ENCODE data around the gene CLN5. TPM values are rescaled to one million over a fixed set of nuclear protein-coding genes. Genes with fewer than 3 reads are reported as not detected.

The CLN5 gene
- total and polyA plus RNA-seq, 2 of the 4 experiments (the other 2 are of a cell fraction), result 11.3 to 15.1 TPM

GRCh38 chr13:77053192-77053591 is 61.3 kb downstream of the CLN5 start:
- no peaks in the 10 kb centered on the region for H3K9me3 ChIP-seq (ENCODE audit: control insufficient read depth, insufficient read depth, low read length)
- no peak overlapping the region for H2BK20ac ChIP-seq (ENCODE audit: low read depth, low read length)
- no peak overlapping the region for H2BK5ac ChIP-seq (ENCODE audit: low read depth, low read length, poor library complexity, severe bottlenecking)
- in situ Hi-C loops (cut with MboI; ENCODE audit: low sequenced_read_pairs), result no loop called here
- ATAC-seq (ENCODE audit: low read depth), result no peak
- no peak overlapping the region for H2AK5ac ChIP-seq (ENCODE audit: low read depth, low read length)
- H3K9me1 ChIP-seq (ENCODE audit: insufficient read depth, low read length), result peaks cover 4% of the 10 kb centered on the region; the same call in 1 of the 2 replicates
- no peak overlapping the region for H3K18ac ChIP-seq (ENCODE audit: low read depth, low read length)
- no peak overlapping the region for H2AFZ ChIP-seq (replicated peaks; ENCODE audit: low read length, poor library complexity)
- no peak overlapping the region for H4K91ac ChIP-seq (ENCODE audit: insufficient read depth, low read depth, low read length)
- no peak overlapping the region for H3K4me3 ChIP-seq (ENCODE audit: insufficient read depth, low read depth, low read length)
- DNase-seq, result no peak
- POLR2A ChIA-PET (ENCODE audit: unreplicated experiment), result no interaction called here
- CTCF ChIA-PET, result no interaction called here
- no peak overlapping the region for H4K8ac ChIP-seq (ENCODE audit: low read depth in 2 of 2, low read length in 2 of 2)
- TF ChIP-seq RCOR1 (IDR thresholded peaks at IDR 0.05; ENCODE audit: insufficient replicate concordance, low read length) (no peak), NFE2L2 (IDR thresholded peaks at IDR 0.05; ENCODE audit: low read depth, low read length) (no peak), MAFK (IDR thresholded peaks at IDR 0.05; ENCODE audit: low read depth, low read length) (no peak), RAD21 (IDR thresholded peaks at IDR 0.05; ENCODE audit: low read length) (no peak), FOS (IDR thresholded peaks at IDR 0.05; ENCODE audit: low read depth, low read length) (no peak)
- dilution Hi-C loops (cut with HindIII; ENCODE audit: low sequenced_read_pairs, unreplicated experiment), result no loop called here
- H3K4ac ChIP-seq (ENCODE audit: low read depth, low read length), result no peak overlapping the region
- no peak overlapping the region for H2AK9ac ChIP-seq (replicated peaks; ENCODE audit: low read depth, low read length, poor library complexity)
- no peak overlapping the region for H3K14ac ChIP-seq (replicated peaks; ENCODE audit: low read depth, low read length)
- H3K36me3 ChIP-seq (ENCODE audit: control insufficient read depth, insufficient read depth, low read length), result peaks cover 30% of the 10 kb centered on the region
- H3K4me1 ChIP-seq (ENCODE audit: control insufficient read depth, insufficient read depth, low read length), result no peaks in the 10 kb centered on the region
- H3K27ac ChIP-seq (ENCODE audit: insufficient read depth, low read length), result no peak overlapping the region
- intact Hi-C loops (cut with micrococcal nuclease), result no loop called here
- no peak overlapping the region for H3K4me2 ChIP-seq (ENCODE audit: low read depth, low read length)
- H2BK15ac ChIP-seq (ENCODE audit: low read depth, low read length), result no peak overlapping the region
- H3K56ac ChIP-seq (ENCODE audit: extremely low read depth, insufficient read depth, low read length), result no peak overlapping the region
- no peak overlapping the region for H4K5ac ChIP-seq (ENCODE audit: low read depth, low read length)
- H3K23ac ChIP-seq (ENCODE audit: low read depth, low read length), result no peak overlapping the region
- no peaks in the 10 kb centered on the region for H3K27me3 ChIP-seq (ENCODE audit: control insufficient read depth, insufficient read depth, low read length)
- H4K20me1 ChIP-seq (ENCODE audit: insufficient read depth, low read length), result no peaks in the 10 kb centered on the region
- no TSS peak for BruUV-seq (replicated peaks)
- H3K9ac ChIP-seq (ENCODE audit: low read depth, low read length), result no peak overlapping the region
- no peak overlapping the region for H2BK120ac ChIP-seq (ENCODE audit: low read depth, low read length)
- H3K79me1 ChIP-seq (ENCODE audit: low read depth in 1 of 2, low read length in 2 of 2), result no peaks in the 10 kb centered on the region
- 93% methylated on average over 3 of the region's 4 CpGs; no CpG with 5 or more reads in 1 of the 2 experiments for WGBS, 2 experiments (ENCODE audit: extremely low coverage in 2 of 2, insufficient read length in 1 of 2)

Other genes starting within 250 kb of the CLN5 start
- 1.8 and 3.9 TPM in 2 replicates for gene KCTD12, start 105.7 kb upstream of the CLN5 start, total RNA-seq (2012; rRNA removed)
- gene KCTD12, start 105.7 kb upstream of the CLN5 start, polyA plus RNA-seq (2012; rRNA removed), result 1.4 and 1.9 TPM in 2 replicates
- gene ACOD1, start 43.6 kb upstream of the CLN5 start, total RNA-seq (2012; rRNA removed), result not detected in 2 replicates
- gene ACOD1, start 43.6 kb upstream of the CLN5 start, polyA plus RNA-seq (2012; rRNA removed), result not detected in 2 replicates
- gene FBXL3, start 35.1 kb downstream of the CLN5 start, total RNA-seq (2012; rRNA removed), result 43.6 and 51.1 TPM in 2 replicates
- gene FBXL3, start 35.1 kb downstream of the CLN5 start, polyA plus RNA-seq (2012; rRNA removed), result 12.7 and 15.3 TPM in 2 replicates